ENCODE data around the gene MARK4.
A peak's percentile ranks its signal among the peaks of the same experiment; 100 is the strongest.

MARK4 gene

DNA sequence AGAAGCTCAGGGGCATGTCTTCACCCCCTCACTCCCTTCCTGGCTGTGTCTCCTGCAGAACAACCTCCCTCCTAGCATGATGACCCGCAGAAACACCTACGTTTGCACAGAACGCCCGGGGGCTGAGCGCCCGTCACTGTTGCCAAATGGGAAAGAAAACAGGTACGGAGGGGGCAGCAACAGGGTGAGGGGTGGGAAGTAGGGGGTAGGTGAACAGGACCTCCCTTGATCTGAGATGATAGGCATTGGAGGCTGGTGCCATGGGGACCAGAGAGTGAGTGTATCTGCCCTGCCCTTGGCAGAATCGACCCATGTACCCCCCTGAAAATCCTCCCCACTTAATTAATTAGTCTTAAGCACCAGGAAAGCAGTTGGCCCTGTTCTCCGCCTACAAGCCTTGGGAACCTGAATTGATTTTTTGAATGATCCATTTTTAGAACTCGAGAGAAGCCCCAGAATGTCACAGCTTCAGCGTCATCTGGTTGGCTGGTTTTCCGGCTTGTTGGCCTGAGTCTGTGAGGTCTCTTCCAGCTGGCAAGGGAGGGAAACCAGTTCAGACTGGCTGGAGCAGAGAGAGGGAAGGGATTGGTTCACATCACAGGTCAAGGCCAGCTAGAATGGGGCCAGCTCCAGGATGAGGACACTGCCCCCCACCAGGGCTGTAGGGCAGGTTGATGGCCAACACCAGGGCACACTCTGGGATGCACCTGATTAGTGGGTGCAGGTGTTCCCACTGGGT lies 43.4 kb downstream of the MARK4 start:
- DNase-seq (ENCODE audit: low read depth in 1 of 2, low spot score in 1 of 2) = no peak
- Histone ChIP-seq H3K4me3 (replicated peaks; ENCODE audit: insufficient read depth, low read length) (no peak overlapping the region), H3K27ac (replicated peaks) (no peak overlapping the region), H3K27me3 (ENCODE audit: insufficient read depth, poor library complexity, severe bottlenecking) (no peaks in the 10 kb centered on the region)
- no peak for TF ChIP-seq SPI1 (IDR thresholded peaks at IDR 0.05; ENCODE audit: borderline replicate concordance, low read depth)
- no peak for TF ChIP-seq GABPA (IDR thresholded peaks at IDR 0.05; ENCODE audit: low read depth)
- TF ChIP-seq, protein P1, sequence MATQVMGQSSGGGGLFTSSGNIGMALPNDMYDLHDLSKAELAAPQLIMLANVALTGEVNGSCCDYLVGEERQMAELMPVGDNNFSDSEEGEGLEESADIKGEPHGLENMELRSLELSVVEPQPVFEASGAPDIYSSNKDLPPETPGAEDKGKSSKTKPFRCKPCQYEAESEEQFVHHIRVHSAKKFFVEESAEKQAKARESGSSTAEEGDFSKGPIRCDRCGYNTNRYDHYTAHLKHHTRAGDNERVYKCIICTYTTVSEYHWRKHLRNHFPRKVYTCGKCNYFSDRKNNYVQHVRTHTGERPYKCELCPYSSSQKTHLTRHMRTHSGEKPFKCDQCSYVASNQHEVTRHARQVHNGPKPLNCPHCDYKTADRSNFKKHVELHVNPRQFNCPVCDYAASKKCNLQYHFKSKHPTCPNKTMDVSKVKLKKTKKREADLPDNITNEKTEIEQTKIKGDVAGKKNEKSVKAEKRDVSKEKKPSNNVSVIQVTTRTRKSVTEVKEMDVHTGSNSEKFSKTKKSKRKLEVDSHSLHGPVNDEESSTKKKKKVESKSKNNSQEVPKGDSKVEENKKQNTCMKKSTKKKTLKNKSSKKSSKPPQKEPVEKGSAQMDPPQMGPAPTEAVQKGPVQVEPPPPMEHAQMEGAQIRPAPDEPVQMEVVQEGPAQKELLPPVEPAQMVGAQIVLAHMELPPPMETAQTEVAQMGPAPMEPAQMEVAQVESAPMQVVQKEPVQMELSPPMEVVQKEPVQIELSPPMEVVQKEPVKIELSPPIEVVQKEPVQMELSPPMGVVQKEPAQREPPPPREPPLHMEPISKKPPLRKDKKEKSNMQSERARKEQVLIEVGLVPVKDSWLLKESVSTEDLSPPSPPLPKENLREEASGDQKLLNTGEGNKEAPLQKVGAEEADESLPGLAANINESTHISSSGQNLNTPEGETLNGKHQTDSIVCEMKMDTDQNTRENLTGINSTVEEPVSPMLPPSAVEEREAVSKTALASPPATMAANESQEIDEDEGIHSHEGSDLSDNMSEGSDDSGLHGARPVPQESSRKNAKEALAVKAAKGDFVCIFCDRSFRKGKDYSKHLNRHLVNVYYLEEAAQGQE (IDR thresholded peaks at IDR 0.05; ENCODE audit: insufficient replicate concordance, low read depth) = no peak
- TF ChIP-seq, protein P2, sequence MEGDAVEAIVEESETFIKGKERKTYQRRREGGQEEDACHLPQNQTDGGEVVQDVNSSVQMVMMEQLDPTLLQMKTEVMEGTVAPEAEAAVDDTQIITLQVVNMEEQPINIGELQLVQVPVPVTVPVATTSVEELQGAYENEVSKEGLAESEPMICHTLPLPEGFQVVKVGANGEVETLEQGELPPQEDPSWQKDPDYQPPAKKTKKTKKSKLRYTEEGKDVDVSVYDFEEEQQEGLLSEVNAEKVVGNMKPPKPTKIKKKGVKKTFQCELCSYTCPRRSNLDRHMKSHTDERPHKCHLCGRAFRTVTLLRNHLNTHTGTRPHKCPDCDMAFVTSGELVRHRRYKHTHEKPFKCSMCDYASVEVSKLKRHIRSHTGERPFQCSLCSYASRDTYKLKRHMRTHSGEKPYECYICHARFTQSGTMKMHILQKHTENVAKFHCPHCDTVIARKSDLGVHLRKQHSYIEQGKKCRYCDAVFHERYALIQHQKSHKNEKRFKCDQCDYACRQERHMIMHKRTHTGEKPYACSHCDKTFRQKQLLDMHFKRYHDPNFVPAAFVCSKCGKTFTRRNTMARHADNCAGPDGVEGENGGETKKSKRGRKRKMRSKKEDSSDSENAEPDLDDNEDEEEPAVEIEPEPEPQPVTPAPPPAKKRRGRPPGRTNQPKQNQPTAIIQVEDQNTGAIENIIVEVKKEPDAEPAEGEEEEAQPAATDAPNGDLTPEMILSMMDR (IDR thresholded peaks at IDR 0.05; ENCODE audit: insufficient read depth, low read length) = no peak
- TF ChIP-seq POLR2AphosphoS5 (IDR thresholded peaks at IDR 0.05; ENCODE audit: low read depth) = no peak

DNA sequence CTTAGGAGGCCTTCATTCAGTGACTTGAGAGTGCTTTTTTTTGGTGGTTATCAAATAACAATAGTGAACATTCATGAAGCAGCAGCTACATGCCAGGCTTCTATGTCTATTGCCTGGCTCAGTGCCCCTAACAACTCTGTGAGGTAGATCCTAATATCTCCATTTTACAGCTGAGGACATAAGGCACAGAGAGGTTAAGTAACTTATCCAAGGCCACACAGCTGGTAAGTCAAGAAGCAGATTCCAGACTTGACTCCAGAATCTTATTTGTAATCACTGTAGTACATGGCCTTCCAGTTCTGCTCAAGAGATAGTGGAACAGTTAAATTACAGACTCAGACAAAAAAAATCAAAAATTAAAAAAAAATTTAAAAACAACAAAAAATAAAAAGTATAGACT lies 44.8 kb downstream of the MARK4 start:
- no peak for DNase-seq (ENCODE audit: low read depth in 1 of 2, low spot score in 1 of 2)
- Histone ChIP-seq H3K27ac (replicated peaks) (peak overlapping the region; percentile 7; the same call in 1 of the 2 replicates), H3K4me3 (replicated peaks; ENCODE audit: insufficient read depth, low read length) (no peak overlapping the region), H3K27me3 (ENCODE audit: insufficient read depth, poor library complexity, severe bottlenecking) (no peaks in the 10 kb centered on the region)
- TF ChIP-seq GABPA (IDR thresholded peaks at IDR 0.05; ENCODE audit: low read depth) (no peak), POLR2AphosphoS5 (IDR thresholded peaks at IDR 0.05; ENCODE audit: low read depth) (no peak), SPI1 (IDR thresholded peaks at IDR 0.05; ENCODE audit: borderline replicate concordance, low read depth) (no peak)
- TF ChIP-seq, protein P2 (IDR thresholded peaks at IDR 0.05; ENCODE audit: insufficient read depth, low read length) = no peak
- TF ChIP-seq, protein P1 (IDR thresholded peaks at IDR 0.05; ENCODE audit: insufficient replicate concordance, low read depth) = no peak

DNA sequence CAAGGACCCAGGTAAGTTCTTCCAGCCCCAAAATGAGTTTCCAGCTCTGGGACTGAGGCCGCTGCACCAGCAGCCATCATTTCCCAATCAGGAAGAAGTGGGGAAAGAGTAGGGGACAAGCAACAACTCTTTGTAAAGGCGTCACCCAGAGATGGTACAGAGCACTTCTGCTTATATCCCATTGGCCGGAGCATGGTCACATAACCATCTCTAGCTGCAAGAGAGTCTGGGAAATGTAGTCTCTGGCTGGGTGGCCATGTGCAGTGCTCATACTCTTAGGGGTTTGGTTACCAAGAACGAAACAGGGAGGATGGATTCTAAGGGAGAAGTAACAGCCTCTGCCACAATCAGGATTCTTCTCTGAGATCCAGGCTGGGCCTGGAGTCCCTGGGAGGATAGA lies 45.3 kb downstream of the MARK4 start:
- Histone ChIP-seq H3K27me3 (ENCODE audit: insufficient read depth, poor library complexity, severe bottlenecking) (no peaks in the 10 kb centered on the region), H3K4me3 (replicated peaks; ENCODE audit: insufficient read depth, low read length) (no peak overlapping the region), H3K27ac (replicated peaks) (0 out of 2 replicates have a peak overlapping the region, but pooled peaks have one; percentile 7)
- peak; percentile 56 to 91 for DNase-seq (ENCODE audit: low read depth in 1 of 2, low spot score in 1 of 2)
- peak; percentile 39; the same call in 1 of the 2 replicates for TF ChIP-seq SPI1 (IDR thresholded peaks at IDR 0.05; ENCODE audit: borderline replicate concordance, low read depth)
- no peak for TF ChIP-seq POLR2AphosphoS5 (IDR thresholded peaks at IDR 0.05; ENCODE audit: low read depth)
- TF ChIP-seq, protein P1 (IDR thresholded peaks at IDR 0.05; ENCODE audit: insufficient replicate concordance, low read depth) = no peak
- TF ChIP-seq GABPA (IDR thresholded peaks at IDR 0.05; ENCODE audit: low read depth) = no peak
- TF ChIP-seq, protein P2 (IDR thresholded peaks at IDR 0.05; ENCODE audit: insufficient read depth, low read length) = no peak

All from HL-60 (cell line).